A673 (cell line): Measurements from ENCODE around the gene PISD. TPM values are rescaled to one million over a fixed set of nuclear protein-coding genes. Genes with fewer than 3 reads are reported as not detected.

Source experiments
- BruUV-seq: library from RNA; stranded (reverse); fragments of 400-500 nt; replicated peaks from 2 replicates; lab custom pipeline; 2021; lab: Mats Ljungman, UMichigan
- CTCF ChIA-PET: fragments of 300-600 bp; sonication (Branson Sonifier 250); formaldehyde crosslinking; loops from one replicate; lab custom pipeline; 2022; ENCODE audit warnings: antibody characterized with exemption; lab: Charles Lee
- POLR2A ChIA-PET: fragments of 300-600 bp; sonication (Branson Sonifier 250); formaldehyde crosslinking; loops from one replicate; lab custom pipeline; 2022; ENCODE audit warnings: antibody characterized with exemption; ENCODE audit not compliant: low non-redundant PET; lab: Charles Lee
- DNase-seq: peaks from one replicate; pipeline ENCODE4 v3.0.0-alpha.2; 2015; ENCODE audit warnings: low spot score
- H3K27ac ChIP-seq: fragments of 200-600 bp; sonication (generic); 2 replicates; pipeline ENCODE4 v1.5.1; 2016; ENCODE audit warnings: mixed run types, low read depth, mild to moderate bottlenecking, mixed read lengths, antibody characterized with exemption, low read length; ENCODE audit not compliant: poor library complexity, severe bottlenecking
- H3K27me3 ChIP-seq: fragments of 200-600 bp; sonication (generic); replicated peaks from 2 replicates; pipeline ENCODE4 v1.6.1; 2017; ENCODE audit warnings: mixed run types, low read depth, mild to moderate bottlenecking, mixed read lengths, antibody characterized with exemption, low read length; ENCODE audit not compliant: insufficient read depth, poor library complexity
- H3K36me3 ChIP-seq: fragments of 200-600 bp; sonication (generic); 2 replicates; pipeline ENCODE4 v1.6.1; 2016; ENCODE audit warnings: mixed run types, mild to moderate bottlenecking, mixed read lengths, antibody characterized with exemption, low read length; ENCODE audit not compliant: insufficient read depth, poor library complexity, severe bottlenecking
- H3K4me1 ChIP-seq: fragments of 200-600 bp; sonication (generic); 2 replicates; pipeline ENCODE4 v1.6.1; 2017; ENCODE audit warnings: mixed run types, mild to moderate bottlenecking, mixed read lengths, antibody characterized with exemption, low read length; ENCODE audit not compliant: insufficient read depth, poor library complexity, severe bottlenecking
- H3K4me3 ChIP-seq: fragments of 200-600 bp; sonication (generic); 2 replicates; pipeline ENCODE4 v1.5.1; 2016; ENCODE audit warnings: low read depth, mixed run types, mild to moderate bottlenecking, mixed read lengths, low read length; ENCODE audit not compliant: poor library complexity, severe bottlenecking
- H3K9me3 ChIP-seq: fragments of 200-600 bp; sonication (generic); 2 replicates; pipeline ENCODE4 v1.6.1; 2016; ENCODE audit warnings: mixed run types, low read depth, mild to moderate bottlenecking, mixed read lengths, antibody characterized with exemption, low read length; ENCODE audit not compliant: poor library complexity, severe bottlenecking
- EZH2 ChIP-seq: fragments of 200-600 bp; sonication (generic); IDR thresholded peaks from 2 replicates; pipeline ENCODE4 v1.6.1; 2017; ENCODE audit warnings: borderline replicate concordance, low read depth, mild to moderate bottlenecking, mixed read lengths, antibody characterized with exemption, low read length; ENCODE audit not compliant: poor library complexity, severe bottlenecking
- intact Hi-C: fragments of 100-400 bp; cut with micrococcal nuclease; formaldehyde crosslinking; loops from one replicate; pipeline ENCODE4 v1.10.0; 2022; ENCODE audit not compliant: unreplicated experiment
- microRNA-seq: library from miRNA; unstranded; fragments of <30 nt; microRNA quantifications from one replicate; pipeline ENCODE4 v1.2.0, GENCODE V29; 2021
- total RNA-seq: library from RNA; stranded (reverse); gene quantifications from 2 replicates; pipeline ENCODE4 v1.2.3, GENCODE V29; 2021
- TF ChIP-seq, protein P1 (sequence below): fragments of 300-800, 200-600 bp; sonication (generic); conservative IDR thresholded peaks from 2 replicates; pipeline ENCODE4 v1.5.1; 2017; ENCODE audit warnings: low read depth, mild to moderate bottlenecking, antibody characterized with exemption, low read length, moderate library complexity, mixed read lengths

The PISD gene
- total RNA-seq, 1 experiment from 2014 or later = 39.0 TPM

DNA sequence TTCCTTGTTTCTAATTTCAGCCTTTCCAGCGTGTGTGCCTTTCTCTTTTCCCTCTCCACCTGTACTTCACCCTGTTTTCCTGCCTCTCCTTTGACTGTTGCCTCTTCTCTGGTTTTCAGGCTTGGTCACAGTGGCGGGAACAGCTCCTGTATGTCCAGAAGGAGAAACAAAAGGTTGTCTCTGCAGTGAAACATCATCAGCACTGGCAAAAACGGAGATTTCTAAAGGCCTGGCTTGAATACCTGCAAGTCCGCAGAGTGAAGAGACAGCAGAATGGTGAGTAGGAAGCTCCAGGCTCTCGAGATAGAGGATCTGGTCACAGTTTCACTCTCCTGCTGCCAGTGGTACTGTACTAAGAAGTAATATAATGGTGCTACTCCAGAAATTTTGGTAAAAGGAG is 89.1 kb downstream of the PISD start:
- CTCF ChIA-PET = no interaction called here

DNA sequence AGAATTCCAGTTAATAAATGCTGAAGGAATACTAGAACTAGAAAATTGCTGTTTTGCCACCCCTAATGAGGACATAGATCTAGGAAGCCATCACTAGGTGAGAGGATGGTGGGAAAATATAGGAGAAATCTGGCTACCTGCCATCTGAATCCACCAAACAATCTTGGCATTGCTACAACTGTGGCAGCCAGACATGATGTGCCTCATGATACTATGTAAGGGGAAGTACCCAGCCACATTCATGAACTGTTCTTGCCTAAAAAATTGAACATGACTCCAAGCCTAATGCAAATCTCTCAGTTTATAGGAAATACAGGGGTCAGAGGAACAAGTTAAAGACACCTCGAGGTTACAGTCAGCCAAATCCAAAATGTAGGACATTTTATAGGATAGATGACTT is 92.9 kb downstream of the PISD start:
- POLR2A ChIA-PET = no interaction called here
- TF ChIP-seq, protein P1, sequence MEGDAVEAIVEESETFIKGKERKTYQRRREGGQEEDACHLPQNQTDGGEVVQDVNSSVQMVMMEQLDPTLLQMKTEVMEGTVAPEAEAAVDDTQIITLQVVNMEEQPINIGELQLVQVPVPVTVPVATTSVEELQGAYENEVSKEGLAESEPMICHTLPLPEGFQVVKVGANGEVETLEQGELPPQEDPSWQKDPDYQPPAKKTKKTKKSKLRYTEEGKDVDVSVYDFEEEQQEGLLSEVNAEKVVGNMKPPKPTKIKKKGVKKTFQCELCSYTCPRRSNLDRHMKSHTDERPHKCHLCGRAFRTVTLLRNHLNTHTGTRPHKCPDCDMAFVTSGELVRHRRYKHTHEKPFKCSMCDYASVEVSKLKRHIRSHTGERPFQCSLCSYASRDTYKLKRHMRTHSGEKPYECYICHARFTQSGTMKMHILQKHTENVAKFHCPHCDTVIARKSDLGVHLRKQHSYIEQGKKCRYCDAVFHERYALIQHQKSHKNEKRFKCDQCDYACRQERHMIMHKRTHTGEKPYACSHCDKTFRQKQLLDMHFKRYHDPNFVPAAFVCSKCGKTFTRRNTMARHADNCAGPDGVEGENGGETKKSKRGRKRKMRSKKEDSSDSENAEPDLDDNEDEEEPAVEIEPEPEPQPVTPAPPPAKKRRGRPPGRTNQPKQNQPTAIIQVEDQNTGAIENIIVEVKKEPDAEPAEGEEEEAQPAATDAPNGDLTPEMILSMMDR = no peak
- no peak for TF ChIP-seq EZH2
- H3K9me3 ChIP-seq = no peaks in the 10 kb centered on the region
- no peaks in the 10 kb centered on the region for H3K4me1 ChIP-seq
- intact Hi-C loops = no loop called here
- DNase-seq = no peak
- no peak overlapping the region for H3K27ac ChIP-seq
- CTCF ChIA-PET = no interaction called here
- H3K36me3 ChIP-seq = no peaks in the 10 kb centered on the region
- no peak overlapping the region for H3K4me3 ChIP-seq
- BruUV-seq = no TSS peak
- H3K27me3 ChIP-seq = no peaks in the 10 kb centered on the region

More for the DNA sequence above, 89.1 kb downstream of the PISD start:
- Histone ChIP-seq H3K9me3 (no peaks in the 10 kb centered on the region), H3K4me1 (no peaks in the 10 kb centered on the region), H3K36me3 (no peaks in the 10 kb centered on the region), H3K27me3 (no peaks in the 10 kb centered on the region), H3K27ac (no peak overlapping the region), H3K4me3 (no peak overlapping the region)
- no TSS peak for BruUV-seq
- intact Hi-C loops = no loop called here
- DNase-seq = no peak
- no peak for TF ChIP-seq EZH2
- TF ChIP-seq, protein P1 = no peak
- POLR2A ChIA-PET = no interaction called here

Small RNAs within 50 kb of the gene (microRNA-seq; reads per million reads assigned to microRNA genes)
- not detected for gene MIR7109

Other genes with a start within 250 kb of the PISD start
- gene EIF4ENIF1, start 172.4 kb downstream of the PISD start, total RNA-seq = 47.7 and 55.5 TPM in 2 replicates
- 61.1 and 61.6 TPM in 2 replicates for gene SFI1, start 165.7 kb downstream of the PISD start, total RNA-seq
- 61.0 and 65.4 TPM in 2 replicates for gene PRR14L, start 87.9 kb upstream of the PISD start, total RNA-seq
- 39.3 and 41.1 TPM in 2 replicates for gene DEPDC5, start 91.8 kb upstream of the PISD start, total RNA-seq